NCI-H2029 (cell line): Measurements from ENCODE around the gene KDM4C.
A peak's percentile ranks its signal among the peaks of the same experiment; 100 is the strongest.

ENCODE experiments used
- DNase-seq: peaks from one replicate; lab custom pipeline; 2025; lab: John Stamatoyannopoulos, UW

Gene KDM4C

DNA sequence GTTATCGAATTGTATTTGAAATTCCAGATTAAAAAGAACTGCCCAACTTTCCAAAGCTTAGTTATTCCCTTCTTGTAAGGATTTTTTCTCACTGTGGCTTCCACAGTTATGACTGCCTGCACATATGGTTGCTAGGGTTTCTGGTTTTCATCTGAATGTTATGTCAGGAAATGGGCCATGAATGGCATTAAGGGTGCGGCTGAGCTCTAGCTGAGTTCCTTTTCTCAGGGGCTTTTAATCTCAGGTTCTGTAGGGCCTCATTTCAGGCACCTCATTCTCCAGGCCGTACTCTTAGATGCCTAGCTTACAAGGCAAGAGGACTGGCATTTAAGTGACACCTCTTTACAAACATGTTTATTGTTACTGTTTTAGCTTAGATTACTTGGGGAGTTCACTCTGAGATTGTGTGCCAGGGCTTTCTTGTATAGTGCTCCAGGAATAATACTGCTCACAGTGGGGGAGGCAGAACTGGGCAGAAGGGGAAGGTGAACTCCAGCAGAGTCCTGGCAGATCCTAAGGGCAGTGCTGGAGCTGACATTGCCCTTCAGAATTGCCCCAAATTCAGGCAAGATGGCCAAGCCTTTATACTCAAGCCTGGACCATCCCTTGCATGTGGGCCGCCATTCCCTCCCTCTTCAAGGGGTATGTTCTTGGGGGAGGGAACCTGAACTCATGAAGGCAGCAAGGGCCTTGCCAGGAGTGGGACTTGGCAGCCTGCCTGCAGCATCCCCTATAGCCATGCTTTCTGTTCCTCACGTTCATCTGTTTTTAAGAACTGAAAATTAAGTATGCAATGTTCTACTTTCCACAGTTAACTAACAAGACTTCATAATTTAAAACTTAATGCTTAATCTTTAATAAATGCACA lies 111.5 kb downstream of the KDM4C start:
- DNase-seq, result no peak

DNA sequence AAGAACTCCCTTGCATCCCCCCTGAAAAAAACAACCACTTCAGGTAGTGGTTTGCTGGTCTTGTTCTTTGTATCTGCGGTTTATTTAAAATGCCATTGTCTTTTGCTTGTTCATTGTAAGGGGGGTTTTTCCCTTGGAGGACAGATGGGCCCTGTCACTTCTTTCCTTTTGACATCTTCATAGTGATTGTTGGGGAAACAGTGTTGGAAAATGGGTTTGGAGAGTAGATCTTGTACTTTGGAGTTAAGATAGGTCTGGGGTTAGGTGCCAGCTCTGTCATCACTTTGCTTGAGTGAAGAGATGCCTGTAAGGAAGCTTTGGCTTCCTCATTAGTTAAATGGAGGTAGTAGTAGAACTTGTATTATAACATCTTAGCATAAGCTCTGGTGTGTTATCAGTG lies 112.4 kb downstream of the KDM4C start:
- no peak for DNase-seq

DNA sequence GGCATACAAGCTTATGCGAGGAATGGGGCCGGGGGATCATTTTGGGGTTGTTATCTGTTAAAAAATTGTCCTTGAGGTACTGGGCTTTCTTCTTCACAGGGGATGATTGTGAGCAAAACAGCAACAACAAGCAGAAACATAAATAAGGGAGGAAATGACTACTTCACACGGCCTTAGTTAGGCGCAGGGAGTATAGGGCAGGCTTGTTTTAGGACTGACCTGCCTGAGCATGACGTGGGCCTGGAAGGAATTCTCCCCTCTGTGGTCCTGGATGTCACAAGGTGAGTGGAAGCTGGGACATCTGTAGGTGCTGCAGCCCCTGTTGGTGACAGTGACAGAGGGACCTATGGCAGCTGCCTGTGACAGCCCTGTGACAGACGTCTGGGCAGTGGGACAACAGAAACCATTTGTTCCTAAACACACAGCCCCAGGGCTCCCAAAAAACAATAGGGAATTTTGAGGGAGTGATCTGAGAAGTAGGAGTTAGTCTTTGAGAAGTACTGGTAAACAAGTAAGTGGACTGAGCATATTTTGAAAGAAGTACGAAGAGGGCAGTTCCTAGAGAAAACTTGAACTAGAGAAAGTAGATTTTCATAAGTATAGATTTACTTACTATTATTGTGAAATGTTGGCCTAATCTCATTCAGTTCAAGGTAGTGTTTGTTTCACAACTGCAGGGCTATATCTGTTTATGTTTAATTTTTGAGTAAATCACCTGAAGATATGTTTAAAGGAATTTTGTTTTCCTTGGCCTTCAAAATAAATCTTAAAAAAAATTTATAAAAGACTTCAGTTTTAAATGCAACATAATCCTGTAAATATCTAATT lies 113.1 kb downstream of the KDM4C start:
- no peak for DNase-seq

DNA sequence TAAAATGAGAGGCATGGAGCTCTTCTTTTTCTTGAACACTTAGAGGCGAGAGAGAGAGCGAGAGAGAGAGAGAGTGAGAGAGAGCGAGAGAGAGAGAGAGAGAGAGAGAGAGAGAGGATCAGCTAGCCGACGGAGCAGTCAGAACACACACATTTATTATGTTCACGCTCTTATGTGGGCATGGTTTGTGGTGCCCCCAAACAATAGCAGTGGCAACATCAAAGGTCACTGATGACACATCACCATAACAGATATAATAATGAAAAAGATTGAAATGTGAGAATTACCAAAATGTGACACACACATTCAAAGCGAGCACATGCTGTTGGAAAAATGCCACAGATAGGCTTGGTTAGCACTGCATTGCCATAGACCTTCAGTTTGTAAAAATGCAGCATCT lies 116.1 kb downstream of the KDM4C start:
- no peak for DNase-seq

DNA sequence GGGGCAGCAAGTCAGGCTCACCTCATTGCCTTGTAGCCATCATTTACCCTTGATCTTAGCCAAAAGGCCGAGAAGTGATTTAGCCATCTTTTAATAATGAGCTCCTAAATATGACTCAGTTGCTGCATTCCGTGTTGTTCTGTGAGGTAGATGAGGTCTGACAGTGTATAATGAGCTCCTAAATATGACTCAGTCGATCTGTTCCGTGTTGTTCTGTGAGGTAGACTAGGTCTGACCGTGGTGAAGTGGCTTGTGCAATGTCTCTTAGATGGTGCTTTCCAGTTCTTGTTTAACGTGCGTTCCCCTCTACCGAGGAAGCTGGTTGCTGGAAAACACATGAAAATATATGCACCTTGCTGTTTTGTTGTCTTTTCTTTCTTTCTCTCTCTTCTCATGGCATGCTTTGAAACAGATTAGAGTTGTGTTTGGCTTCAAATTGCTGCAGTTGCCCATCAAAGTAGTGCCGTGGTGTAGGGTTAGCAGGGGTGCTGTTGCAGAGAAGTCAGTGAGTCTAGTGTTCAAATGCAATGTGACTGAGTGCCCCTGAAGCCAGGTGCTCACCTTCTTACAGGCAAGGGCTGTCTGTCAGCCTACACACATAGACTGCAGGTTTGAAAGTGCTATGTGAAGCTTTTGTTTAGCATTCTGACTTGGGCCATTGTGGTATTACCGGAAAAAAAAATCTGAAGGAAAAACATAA lies 118.6 kb downstream of the KDM4C start:
- DNase-seq, result no peak

DNA sequence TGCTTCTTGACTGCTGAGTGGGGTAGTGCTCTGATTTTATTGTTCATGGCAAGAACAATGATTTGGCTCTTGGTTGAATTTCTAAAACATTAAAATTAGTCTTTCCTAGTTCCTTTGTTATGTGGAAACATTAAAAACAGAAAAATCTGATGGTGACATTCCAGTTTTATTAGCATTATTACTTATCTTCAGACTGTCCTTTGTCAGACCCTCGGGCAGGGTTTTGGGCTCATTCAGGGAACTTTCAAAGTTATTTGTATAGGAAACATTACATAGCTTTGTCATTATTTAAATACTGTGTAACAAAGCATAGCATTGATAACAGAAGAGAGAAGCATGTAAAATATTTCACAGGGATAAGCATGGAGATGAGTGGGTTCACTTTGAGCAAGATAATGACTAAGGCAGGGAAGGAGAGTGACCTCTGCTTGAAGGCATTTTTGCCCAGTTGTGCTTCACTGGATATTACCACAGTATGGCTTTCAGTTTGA lies 119.9 kb downstream of the KDM4C start:
- no peak for DNase-seq

DNA sequence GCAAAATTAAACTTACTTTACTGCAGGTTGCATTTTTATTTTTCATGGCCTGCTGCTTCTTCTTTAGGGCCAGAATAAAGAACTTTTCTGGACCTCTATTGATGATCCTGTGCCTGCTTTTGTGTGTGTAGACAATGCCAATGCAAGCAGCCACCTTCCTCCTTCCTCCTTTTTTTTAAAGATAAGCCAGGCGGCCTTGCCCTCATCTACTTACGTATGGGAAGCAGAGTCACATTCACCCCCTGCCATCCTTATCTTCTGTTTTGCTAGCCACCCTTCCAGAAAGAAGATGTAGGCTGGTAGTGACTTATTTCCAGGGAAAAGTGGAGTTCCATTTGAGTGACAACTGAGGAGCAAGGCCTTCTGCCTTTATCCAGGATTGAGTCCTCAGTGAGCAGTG lies 122.9 kb downstream of the KDM4C start:
- no peak for DNase-seq

DNA sequence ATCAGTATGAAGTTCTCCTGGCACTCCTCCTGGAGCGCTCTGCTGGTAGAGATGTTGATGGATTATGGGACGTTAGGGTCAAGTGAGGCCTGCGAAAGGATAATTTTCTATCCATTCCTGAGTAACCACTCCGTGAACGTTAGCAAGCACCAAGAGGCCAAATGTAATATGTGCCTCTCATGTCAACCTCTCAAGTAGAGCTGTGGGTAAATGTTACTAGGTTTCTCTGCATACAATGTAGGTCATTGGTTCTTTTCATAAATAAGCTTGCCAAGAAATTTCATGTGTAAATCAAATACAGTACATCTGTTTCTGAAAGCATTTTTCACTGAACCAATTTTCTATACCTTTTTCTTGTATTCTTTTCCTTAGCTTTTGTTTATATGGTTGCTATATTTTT lies 126.3 kb downstream of the KDM4C start:
- DNase-seq, result peak; percentile 50

DNA sequence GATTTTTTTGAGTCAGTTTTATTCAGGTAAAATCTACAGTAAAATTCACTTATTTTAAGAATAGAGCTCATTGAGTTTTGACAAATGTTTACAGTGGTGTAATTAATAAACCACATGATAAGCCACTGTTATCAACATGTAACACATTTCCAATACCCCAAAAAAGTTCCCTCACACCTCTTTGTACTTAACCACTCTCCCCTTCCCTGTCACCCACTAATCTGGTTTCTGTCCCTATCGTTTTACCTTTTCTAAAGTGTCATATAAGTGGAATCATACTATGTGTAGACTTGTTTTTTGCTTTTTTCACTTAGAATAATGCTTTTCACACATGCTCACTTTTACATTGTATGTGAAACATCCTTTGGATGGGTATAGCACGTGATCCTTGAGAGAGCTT lies 127.2 kb downstream of the KDM4C start:
- no peak for DNase-seq

DNA sequence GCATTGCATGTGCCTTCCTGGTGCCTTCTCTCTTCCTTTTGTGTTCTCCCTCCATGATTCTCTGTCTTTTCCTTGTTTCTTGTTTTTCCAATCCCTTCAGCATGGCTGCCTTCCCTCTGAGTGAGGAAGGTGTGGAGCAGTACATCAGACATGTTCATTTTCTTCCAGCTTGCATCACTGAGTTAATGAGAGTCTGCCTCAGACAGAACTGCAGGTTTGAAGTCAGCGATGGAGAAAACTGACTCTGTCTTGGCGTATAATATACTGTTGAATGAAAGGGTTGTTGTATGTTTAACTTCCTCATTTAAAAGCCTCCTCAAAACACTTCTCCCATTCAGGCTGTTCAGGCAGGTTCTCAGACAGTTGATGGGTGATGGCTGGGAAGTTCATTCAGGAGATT lies 129.3 kb downstream of the KDM4C start:
- no peak for DNase-seq

DNA sequence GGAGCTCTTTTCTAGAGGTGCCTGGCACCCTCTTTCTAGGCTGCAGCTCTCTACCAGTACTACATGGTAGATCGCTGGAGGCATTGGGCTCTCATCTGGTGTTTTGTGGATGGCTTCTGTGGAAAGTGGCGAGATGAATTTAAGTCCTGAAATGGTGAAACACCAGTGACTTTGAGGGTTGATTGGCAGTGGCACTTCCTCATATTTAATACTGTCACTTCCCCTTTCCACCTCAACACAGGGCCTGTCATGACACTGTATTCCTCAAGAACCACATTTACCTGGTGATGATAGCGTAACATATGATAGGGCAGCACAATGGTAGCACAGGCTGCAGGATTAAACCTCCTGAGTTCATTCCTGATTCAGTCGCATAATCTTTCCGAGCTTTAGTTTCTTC lies 132.1 kb downstream of the KDM4C start:
- no peak for DNase-seq

DNA sequence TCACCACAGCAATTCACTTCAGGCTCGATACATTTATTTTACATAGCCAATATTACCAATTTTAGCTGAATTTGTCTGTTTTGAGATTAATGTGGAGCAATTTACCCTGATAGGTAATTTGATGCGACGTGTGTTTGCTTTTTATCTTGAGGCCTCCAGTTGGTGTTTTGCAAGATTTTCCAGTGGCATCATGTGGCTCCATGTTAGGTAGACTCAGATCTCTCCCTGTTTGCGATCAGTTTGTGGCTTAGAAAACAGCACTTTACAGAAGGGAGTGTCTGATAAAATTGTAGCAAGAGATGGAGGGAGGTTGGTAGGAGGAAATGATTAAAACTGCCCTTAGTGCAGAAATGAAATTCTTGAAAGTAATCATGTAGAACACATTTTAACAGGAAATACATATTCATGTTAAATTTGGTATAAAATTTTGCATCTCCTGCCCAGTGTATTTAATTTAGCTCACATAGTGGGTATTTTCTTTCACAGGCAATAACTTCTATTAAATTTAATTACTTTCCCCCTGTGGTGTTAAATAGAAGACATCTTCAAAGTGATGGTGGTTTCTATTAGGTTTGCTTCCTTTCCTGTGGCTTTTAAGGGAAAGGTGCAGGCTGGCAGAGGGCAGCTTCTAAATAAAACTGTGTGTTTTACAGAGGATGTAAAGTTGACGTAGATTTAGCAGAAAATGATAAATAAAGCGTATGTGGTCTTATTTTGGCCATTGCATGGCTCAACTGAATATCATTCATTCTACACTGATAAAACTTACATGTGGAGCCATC lies 135.8 kb downstream of the KDM4C start:
- no peak for DNase-seq

DNA sequence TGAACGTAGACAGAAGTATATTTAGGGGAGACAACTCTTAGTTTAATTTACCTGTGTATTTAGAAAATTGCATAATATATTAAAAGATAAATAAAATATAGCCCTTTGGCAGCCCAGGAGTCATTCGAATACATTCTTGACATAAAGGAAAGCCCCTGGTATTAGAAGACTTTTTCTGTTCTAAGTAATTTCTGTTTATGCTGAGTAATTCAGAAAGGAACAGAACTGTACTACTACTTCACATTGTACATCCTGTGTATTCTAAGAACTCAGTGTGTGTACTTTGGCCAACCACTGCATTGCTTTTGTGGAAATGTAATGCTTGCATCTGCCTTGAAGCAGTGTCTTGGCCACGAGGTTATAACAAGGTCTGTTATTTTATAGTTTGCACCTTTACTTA lies 136.4 kb downstream of the KDM4C start:
- DNase-seq, result no peak

DNA sequence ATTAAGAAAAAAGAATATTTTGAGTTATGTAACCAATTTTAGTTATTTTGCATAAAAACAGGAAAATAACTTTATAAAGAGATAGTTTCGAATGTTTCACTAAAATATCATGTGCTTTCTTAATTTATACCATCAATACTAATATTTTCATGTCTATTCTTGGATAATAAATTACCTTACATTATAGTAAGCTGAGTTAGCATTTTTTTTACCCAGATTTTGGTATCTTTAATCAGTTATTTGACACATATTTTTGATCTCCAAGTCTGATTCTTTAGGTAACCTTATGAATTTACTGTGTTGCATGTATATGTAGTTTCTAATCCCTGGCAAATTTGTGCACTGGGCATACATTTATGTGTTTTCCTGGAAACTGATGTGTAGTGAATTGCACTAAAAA lies 138.0 kb downstream of the KDM4C start:
- no peak for DNase-seq

DNA sequence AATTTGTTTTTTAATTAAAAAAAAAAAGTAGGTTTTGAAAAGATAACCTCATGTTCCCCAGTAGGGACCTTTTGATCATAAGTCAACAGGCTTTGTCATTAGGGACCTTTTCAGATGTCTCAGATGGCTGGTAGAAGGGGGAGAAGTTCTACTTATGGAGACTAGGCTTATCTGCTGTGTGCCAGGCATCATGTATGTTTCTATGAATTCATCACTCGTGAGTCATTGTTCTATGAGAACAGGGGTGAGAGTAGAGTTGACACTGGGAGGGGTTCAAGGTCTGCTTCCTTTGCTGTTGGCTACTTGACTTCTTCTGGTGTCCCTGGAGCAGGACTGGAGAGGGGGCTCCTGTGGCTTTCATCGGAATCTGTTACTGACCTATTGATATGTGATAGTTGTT lies 138.8 kb downstream of the KDM4C start:
- DNase-seq, result no peak

DNA sequence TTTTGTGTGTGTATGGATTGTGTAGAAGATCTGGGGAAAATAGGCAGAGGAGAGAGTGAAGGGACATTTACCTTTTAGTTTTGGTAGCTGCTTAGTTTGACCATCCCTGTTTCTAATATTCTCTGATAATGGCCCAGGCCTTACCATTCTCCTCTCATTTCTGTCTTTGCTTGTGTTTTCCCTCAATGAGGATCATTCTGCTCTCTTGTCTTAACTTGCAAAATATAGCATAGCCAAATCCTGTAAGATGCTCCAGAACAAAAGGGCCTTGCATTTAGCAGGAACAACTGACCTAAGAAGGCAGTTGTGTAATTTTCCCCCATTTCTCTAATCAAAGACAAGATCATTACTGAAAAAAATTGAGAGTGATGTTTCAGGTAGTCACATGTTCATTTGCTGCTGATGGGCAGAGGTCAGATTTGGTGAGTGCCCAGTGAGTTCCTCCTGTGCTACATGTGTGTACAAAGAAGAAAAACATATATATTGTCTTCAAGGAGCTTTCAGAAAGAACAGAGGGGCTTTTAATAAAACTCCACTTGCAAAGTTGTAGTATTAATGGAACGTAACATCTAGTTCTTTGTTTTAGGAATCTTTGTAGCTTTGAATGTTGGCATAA lies 139.5 kb downstream of the KDM4C start:
- DNase-seq, result no peak

DNA sequence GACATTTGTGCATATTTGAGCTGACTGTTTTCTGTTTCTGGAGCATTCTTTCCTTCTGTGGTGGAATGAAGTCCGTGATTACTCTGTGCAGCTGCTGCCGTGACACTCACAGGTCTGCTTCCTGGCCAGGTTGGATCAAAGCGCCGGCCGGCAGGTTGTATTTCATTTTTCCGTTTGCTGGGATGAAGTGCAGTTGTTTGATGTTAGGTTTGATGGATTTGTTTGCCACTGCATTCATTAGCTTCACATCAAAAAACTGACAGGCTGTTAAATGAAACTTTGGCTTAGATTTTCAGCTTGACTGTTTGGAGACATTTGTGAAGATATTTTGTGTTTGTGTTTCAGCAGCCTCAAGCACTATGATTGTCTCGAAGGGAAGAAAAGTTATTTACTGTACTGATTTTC lies 140.1 kb downstream of the KDM4C start:
- DNase-seq, result no peak

DNA sequence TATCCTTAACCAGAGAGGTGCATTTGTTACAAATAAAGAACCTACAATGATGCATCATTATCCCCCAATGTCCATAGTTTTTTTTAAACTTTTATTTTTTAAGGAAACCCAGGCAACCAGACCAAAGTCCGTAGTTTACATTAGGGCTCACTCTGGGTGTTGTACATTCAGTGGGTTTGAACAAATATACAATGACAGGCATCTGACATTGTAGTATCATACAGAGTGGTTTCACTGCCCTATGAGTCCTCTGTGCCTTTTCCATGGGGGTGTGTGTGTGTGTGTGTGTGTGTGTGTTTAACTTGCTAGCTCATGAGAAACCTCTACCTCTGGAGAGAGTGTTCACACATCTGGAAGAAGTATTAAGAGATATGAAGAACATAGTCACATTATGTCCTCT lies 141.5 kb downstream of the KDM4C start:
- no peak for DNase-seq

DNA sequence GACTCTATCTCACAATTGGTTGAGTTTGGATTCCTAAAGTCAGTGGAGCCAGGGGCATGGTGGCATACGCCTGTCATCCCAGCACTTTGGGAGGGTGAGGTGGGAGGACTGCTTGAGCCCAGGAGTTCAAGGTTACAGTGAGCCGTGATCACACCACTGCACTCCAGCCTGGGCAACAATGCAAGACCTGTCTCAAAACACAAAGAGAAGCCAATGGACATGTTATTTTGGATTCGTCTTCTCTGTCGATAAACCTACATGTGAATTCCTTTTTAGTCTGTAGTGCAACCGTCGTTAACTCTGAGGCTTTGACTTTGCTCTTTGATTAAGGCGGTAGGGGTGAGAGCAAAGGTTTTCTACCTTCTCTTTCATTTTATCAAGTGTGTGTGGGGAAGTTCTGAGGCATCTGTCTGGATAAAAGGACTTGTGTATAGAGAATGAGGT lies 142.7 kb downstream of the KDM4C start:
- DNase-seq, result no peak

DNA sequence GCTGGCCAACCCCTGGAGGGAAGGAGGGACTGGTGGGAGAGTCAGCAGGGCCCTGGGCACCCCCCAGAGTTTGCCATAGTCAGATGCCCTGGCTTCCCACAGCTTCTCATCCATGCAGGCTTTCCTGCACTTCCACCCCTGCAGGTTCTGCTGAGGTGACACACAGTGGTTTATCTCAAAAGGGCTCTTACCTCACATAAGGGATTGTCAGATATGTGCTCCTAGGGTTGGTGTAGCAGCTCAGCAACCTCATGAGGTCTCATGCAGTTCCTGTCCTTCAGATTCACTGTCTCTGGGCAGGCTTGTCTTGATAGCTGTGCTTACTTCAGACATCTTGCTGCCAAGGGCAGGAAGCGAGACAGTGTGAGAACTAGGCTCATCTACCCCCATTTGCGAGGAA lies 143.4 kb downstream of the KDM4C start:
- no peak for DNase-seq

DNA sequence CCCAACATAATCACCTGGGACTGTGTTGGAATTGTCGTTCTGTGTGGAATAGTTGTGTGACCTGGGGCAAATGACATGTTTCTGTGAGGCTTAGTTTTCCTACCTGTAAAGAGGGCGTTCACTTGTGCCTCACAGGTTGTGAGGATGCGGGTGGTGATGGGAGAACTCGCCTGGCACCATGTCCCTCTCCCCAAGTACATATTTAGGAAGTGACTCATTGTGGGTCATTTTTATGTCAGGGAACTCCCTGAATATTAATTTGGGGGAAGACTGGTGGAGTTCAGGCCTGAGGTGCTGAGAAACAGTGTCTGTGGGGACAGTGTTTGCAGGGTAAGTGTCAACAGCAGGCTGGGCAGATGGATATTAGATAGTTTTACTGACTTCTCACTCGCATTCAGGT lies 144.7 kb downstream of the KDM4C start:
- DNase-seq, result no peak
